ENCODE measurements around the gene RUNX2. TPM values are rescaled to one million over a fixed set of nuclear protein-coding genes. Genes with fewer than 3 reads are reported as not detected.

RUNX2 gene
- total and polyA plus RNA-seq, 2 experiments from 2014 or later: 1.0 to 2.1 TPM

DNA sequence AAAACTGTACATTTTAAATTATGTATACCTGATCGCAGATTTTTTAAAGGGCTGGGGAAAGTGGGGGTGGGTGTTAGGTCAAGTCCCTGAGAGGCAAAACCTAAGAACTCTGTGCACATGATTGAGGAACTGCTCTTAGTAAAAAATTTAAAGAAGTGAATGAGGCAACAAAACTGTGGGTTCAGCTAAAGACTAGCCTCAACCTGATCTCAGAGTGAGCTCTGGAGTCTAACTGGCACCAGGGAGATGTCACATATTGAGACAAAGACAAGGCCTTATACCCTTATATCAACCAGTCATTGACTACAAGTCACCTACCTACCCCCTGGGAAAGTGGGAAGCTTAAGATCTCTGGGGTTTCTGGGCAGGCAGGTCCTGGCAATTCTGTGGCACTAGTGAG, 27.4 kb upstream of the RUNX2 start:
- no peaks in the 10 kb centered on the region for H3K9me3 ChIP-seq (ENCODE audit: low read depth)
- H2AFZ ChIP-seq: no peak overlapping the region
- no peaks in the 10 kb centered on the region for H3K27me3 ChIP-seq
- H4K20me1 ChIP-seq (ENCODE audit: insufficient read depth, poor library complexity, severe bottlenecking): no peaks in the 10 kb centered on the region
- 100% methylated on average over 1 of the region's 1 CpG for WGBS (ENCODE audit: low lambda C conversion rate, missing lambda C conversion rate)
- no peaks in the 10 kb centered on the region for H3K79me2 ChIP-seq
- H3K4me2 ChIP-seq: no peak overlapping the region
- H3K4me1 ChIP-seq (ENCODE audit: insufficient read depth): no peaks in the 10 kb centered on the region
- H3K36me3 ChIP-seq (replicated peaks; ENCODE audit: insufficient read depth, low read depth): no peaks in the 10 kb centered on the region
- H3K27ac ChIP-seq: no peak overlapping the region
- H3K4me3 ChIP-seq: no peak overlapping the region
- no peaks in the 10 kb centered on the region for H3K9me2 ChIP-seq (replicated peaks; ENCODE audit: insufficient read depth)
- TF ChIP-seq, protein P1, sequence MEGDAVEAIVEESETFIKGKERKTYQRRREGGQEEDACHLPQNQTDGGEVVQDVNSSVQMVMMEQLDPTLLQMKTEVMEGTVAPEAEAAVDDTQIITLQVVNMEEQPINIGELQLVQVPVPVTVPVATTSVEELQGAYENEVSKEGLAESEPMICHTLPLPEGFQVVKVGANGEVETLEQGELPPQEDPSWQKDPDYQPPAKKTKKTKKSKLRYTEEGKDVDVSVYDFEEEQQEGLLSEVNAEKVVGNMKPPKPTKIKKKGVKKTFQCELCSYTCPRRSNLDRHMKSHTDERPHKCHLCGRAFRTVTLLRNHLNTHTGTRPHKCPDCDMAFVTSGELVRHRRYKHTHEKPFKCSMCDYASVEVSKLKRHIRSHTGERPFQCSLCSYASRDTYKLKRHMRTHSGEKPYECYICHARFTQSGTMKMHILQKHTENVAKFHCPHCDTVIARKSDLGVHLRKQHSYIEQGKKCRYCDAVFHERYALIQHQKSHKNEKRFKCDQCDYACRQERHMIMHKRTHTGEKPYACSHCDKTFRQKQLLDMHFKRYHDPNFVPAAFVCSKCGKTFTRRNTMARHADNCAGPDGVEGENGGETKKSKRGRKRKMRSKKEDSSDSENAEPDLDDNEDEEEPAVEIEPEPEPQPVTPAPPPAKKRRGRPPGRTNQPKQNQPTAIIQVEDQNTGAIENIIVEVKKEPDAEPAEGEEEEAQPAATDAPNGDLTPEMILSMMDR (IDR thresholded peaks at IDR 0.05; ENCODE audit: poor library complexity): no peak
- no peak for TF ChIP-seq EZH2 (IDR thresholded peaks at IDR 0.05; ENCODE audit: borderline replicate concordance)
- no peak for TF ChIP-seq EZH2phosphoT487 (IDR thresholded peaks at IDR 0.05; ENCODE audit: low read depth, severe bottlenecking, unreplicated experiment)
- DNase-seq (ENCODE audit: low spot score): no peak

DNA sequence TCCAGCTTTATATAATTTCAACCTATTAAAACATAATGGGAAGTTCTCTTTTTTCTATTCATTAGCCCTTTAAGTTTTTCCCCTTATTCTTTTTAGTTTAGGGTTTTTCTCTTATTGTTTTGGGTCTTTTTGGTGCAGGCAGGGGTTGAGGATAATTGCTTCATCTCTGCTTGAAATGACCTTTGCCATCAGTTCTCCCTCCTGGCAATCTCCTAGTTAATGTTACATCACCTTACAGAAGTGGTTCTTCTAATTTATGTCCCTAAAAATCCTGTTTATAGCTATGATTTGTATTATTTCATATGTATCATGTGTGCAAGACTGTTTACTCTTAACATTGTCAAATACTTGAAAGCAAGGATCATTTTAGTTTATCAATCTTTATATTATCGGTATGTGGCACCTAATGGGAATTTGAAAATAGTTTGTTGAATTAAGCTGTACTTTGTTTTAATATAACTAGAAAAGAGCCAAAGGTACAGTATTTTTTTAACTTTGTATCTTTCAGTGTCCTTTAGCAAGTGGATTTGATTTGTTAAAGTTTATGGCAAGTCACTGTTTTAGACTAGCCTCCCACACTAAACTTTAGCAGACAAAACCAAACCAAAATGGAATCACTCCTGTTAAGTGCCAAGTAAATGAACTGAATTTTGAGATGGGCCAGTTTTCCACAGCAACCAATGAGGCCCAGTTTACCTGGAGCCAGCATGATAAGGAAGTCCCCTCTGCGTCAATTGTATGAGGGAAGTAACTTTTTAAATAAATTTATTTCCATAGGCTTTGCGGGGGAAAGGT, 26.6 kb upstream of the RUNX2 start:
- TF ChIP-seq EZH2 (IDR thresholded peaks at IDR 0.05; ENCODE audit: borderline replicate concordance) (no peak), EZH2phosphoT487 (IDR thresholded peaks at IDR 0.05; ENCODE audit: low read depth, severe bottlenecking, unreplicated experiment) (no peak)
- WGBS (ENCODE audit: low lambda C conversion rate, missing lambda C conversion rate): 63% methylated on average over 3 of the region's 3 CpGs
- Histone ChIP-seq H4K20me1 (ENCODE audit: insufficient read depth, poor library complexity, severe bottlenecking) (no peaks in the 10 kb centered on the region), H3K27me3 (no peaks in the 10 kb centered on the region), H2AFZ (no peak overlapping the region), H3K79me2 (no peaks in the 10 kb centered on the region), H3K36me3 (replicated peaks; ENCODE audit: insufficient read depth, low read depth) (no peaks in the 10 kb centered on the region), H3K27ac (no peak overlapping the region), H3K4me3 (no peak overlapping the region), H3K4me2 (no peak overlapping the region), H3K9me3 (ENCODE audit: low read depth) (no peaks in the 10 kb centered on the region), H3K9me2 (replicated peaks; ENCODE audit: insufficient read depth) (no peaks in the 10 kb centered on the region), H3K4me1 (ENCODE audit: insufficient read depth) (no peaks in the 10 kb centered on the region)
- DNase-seq (ENCODE audit: low spot score): no peak

DNA sequence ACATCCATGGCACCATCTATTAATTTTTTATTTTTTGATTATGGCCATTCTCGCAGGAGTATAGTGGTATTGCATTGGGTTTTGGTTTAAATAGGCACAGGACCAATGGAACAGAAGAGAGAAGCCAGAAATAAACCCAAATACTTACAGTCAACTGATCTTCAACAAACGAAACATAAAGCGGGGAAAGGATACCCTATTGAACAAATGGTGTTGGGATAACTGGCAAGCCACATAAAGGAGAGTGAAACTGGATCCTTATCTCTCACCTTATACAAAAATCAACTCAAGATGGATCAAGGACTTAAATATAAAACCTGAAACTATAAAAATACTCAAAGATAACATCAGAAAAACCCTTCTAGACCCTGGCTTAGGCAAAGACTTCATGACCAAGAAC, 25.3 kb upstream of the RUNX2 start:
- no peak for DNase-seq (ENCODE audit: low spot score)
- WGBS (ENCODE audit: low lambda C conversion rate, missing lambda C conversion rate): 88% methylated on average over 3 of the region's 3 CpGs
- H4K20me1 ChIP-seq (ENCODE audit: insufficient read depth, poor library complexity, severe bottlenecking): no peaks in the 10 kb centered on the region
- H3K9me2 ChIP-seq (replicated peaks; ENCODE audit: insufficient read depth): no peaks in the 10 kb centered on the region
- H2AFZ ChIP-seq: no peak overlapping the region
- H3K9me3 ChIP-seq (ENCODE audit: low read depth): no peaks in the 10 kb centered on the region
- H3K4me1 ChIP-seq (ENCODE audit: insufficient read depth): no peaks in the 10 kb centered on the region
- H3K4me2 ChIP-seq: no peak overlapping the region
- no peak overlapping the region for H3K4me3 ChIP-seq
- no peaks in the 10 kb centered on the region for H3K79me2 ChIP-seq
- TF ChIP-seq, protein P1 (IDR thresholded peaks at IDR 0.05; ENCODE audit: poor library complexity): no peak
- TF ChIP-seq EZH2 (IDR thresholded peaks at IDR 0.05; ENCODE audit: borderline replicate concordance) (no peak), EZH2phosphoT487 (IDR thresholded peaks at IDR 0.05; ENCODE audit: low read depth, severe bottlenecking, unreplicated experiment) (no peak)
- no peaks in the 10 kb centered on the region for H3K36me3 ChIP-seq (replicated peaks; ENCODE audit: insufficient read depth, low read depth)
- no peak overlapping the region for H3K27ac ChIP-seq
- no peaks in the 10 kb centered on the region for H3K27me3 ChIP-seq

DNA sequence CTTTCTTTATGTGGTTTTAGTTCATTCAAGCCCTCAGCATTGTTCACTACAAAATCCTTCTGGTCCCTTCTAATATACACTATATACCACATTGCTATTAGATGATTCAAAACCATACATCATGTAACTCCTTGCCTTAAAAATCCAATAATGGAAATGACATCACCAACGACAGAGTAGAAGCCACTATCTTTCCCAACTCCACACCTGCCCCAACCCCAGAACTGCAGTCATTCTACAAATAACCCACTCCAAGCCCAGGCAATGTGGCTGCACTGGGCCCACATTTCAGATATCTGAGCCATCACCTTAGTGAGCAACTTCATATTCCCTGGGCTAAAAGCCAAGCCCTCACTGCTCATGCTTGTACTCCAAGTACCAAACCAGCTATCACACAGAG, 22.6 kb upstream of the RUNX2 start:
- TF ChIP-seq EZH2phosphoT487 (IDR thresholded peaks at IDR 0.05; ENCODE audit: low read depth, severe bottlenecking, unreplicated experiment) (no peak), EZH2 (IDR thresholded peaks at IDR 0.05; ENCODE audit: borderline replicate concordance) (no peak)
- TF ChIP-seq, protein P1 (IDR thresholded peaks at IDR 0.05; ENCODE audit: poor library complexity): no peak
- Histone ChIP-seq H3K9me2 (replicated peaks; ENCODE audit: insufficient read depth) (no peaks in the 10 kb centered on the region), H3K27ac (no peak overlapping the region), H3K79me2 (no peaks in the 10 kb centered on the region), H3K9me3 (ENCODE audit: low read depth) (no peaks in the 10 kb centered on the region), H4K20me1 (ENCODE audit: insufficient read depth, poor library complexity, severe bottlenecking) (no peaks in the 10 kb centered on the region), H3K36me3 (replicated peaks; ENCODE audit: insufficient read depth, low read depth) (no peaks in the 10 kb centered on the region), H3K4me2 (no peak overlapping the region), H2AFZ (no peak overlapping the region), H3K4me3 (no peak overlapping the region), H3K4me1 (ENCODE audit: insufficient read depth) (no peaks in the 10 kb centered on the region), H3K27me3 (no peaks in the 10 kb centered on the region)
- WGBS (ENCODE audit: low lambda C conversion rate, missing lambda C conversion rate): 96% methylated on average over 1 of the region's 1 CpG
- DNase-seq (ENCODE audit: low spot score): no peak

Measured in hepatocyte (in vitro differentiated cells).